GM18868 (cell line): Measurements from ENCODE around the gene ABCB11.
"Not testable (repeated sequence)": the region's sequence is repeated elsewhere in the genome, so short reads cannot be mapped to it uniquely, and the experiment has no call there.

Source experiments
- ATAC-seq: cut with Tn5 transposase; IDR thresholded peaks from one replicate; pipeline ENCODE4 v1.9.1; 2021; ENCODE audit warnings: mild to moderate bottlenecking, moderate library complexity; ENCODE audit not compliant: unreplicated experiment

Gene ABCB11

GRCh38 chr2:168897449-168897848 is 133.7 kb downstream of the ABCB11 start:
- no peak for ATAC-seq

GRCh38 chr2:168896783-168897182 is 134.3 kb downstream of the ABCB11 start:
- ATAC-seq = no peak

- no peak for ATAC-seq
These were observed 135.4 kb downstream of the ABCB11 start for GRCh38 chr2:168895771-168896170.

- ATAC-seq = no peak
These were observed 136.4 kb downstream of the ABCB11 start for GRCh38 chr2:168894720-168895119.

GRCh38 chr2:168894101-168894500 is 137.0 kb downstream of the ABCB11 start:
- ATAC-seq = no peak

- no peak for ATAC-seq
These were observed 138.8 kb downstream of the ABCB11 start for GRCh38 chr2:168892327-168892726.

- peak; percentile 100 for ATAC-seq
These were observed 140.9 kb downstream of the ABCB11 start, which contains the start of gene SPC25 for GRCh38 chr2:168890006-168890782. Gene SPC25, minus strand, starts transcription at chr2:168890430. Its CDS starts 911 bp downstream, at chr2:168889519.

- ATAC-seq = peak; percentile 2
These were observed 141.5 kb downstream of the ABCB11 start for GRCh38 chr2:168889635-168890005.

GRCh38 chr2:168884975-168885374 is 146.1 kb downstream of the ABCB11 start:
- no peak for ATAC-seq

- ATAC-seq = not testable (repeated sequence)
These were observed 149.0 kb downstream of the ABCB11 start for GRCh38 chr2:168882163-168882562.

- ATAC-seq = no peak
These were observed 156.6 kb downstream of the ABCB11 start for GRCh38 chr2:168874368-168875054.

GRCh38 chr2:168870824-168871223 is 160.3 kb downstream of the ABCB11 start:
- not testable (repeated sequence) for ATAC-seq
